ENCODE measurements around the gene KLRD1. TPM values are rescaled to one million over a fixed set of nuclear protein-coding genes. Genes with fewer than 3 reads are reported as not detected.

Gene KLRD1
- total and polyA plus RNA-seq, 2 of the 4 experiments (the other 2 are of a cell fraction), result under 0.01 TPM

- Histone ChIP-seq H2BK5ac (ENCODE audit: low read depth, low read length, poor library complexity, severe bottlenecking) (no peak overlapping the region), H3K27ac (ENCODE audit: insufficient read depth, low read length) (no peak overlapping the region), H3K36me3 (ENCODE audit: control insufficient read depth, insufficient read depth, low read length) (no peaks in the 10 kb centered on the region), H4K8ac (ENCODE audit: low read depth in 2 of 2, low read length in 2 of 2) (no peak overlapping the region), H3K79me1 (ENCODE audit: low read depth in 1 of 2, low read length in 2 of 2) (no peaks in the 10 kb centered on the region), H2AFZ (replicated peaks; ENCODE audit: low read length, poor library complexity) (no peak overlapping the region), H4K91ac (ENCODE audit: insufficient read depth, low read depth, low read length) (no peak overlapping the region), H3K9ac (ENCODE audit: low read depth, low read length) (no peak overlapping the region), H3K4me2 (ENCODE audit: low read depth, low read length) (peak overlapping the region; percentile 53; the same call in 1 of the 2 replicates), H2AK5ac (ENCODE audit: low read depth, low read length) (no peak overlapping the region), H4K20me1 (ENCODE audit: insufficient read depth, low read length) (no peaks in the 10 kb centered on the region), H3K18ac (ENCODE audit: low read depth, low read length) (no peak overlapping the region), H3K56ac (ENCODE audit: extremely low read depth, insufficient read depth, low read length) (no peak overlapping the region), H3K9me1 (ENCODE audit: insufficient read depth, low read length) (no peaks in the 10 kb centered on the region), H2BK120ac (ENCODE audit: low read depth, low read length) (no peak overlapping the region), H2BK15ac (ENCODE audit: low read depth, low read length) (no peak overlapping the region), H4K5ac (ENCODE audit: low read depth, low read length) (no peak overlapping the region), H3K4ac (ENCODE audit: low read depth, low read length) (no peak overlapping the region), H3K4me3 (ENCODE audit: insufficient read depth, low read depth, low read length) (no peak overlapping the region), H2AK9ac (replicated peaks; ENCODE audit: low read depth, low read length, poor library complexity) (no peak overlapping the region), H3K4me1 (ENCODE audit: control insufficient read depth, insufficient read depth, low read length) (peaks cover 13% of the 10 kb centered on the region; the same call in 1 of the 2 replicates), H3K27me3 (ENCODE audit: control insufficient read depth, insufficient read depth, low read length) (no peaks in the 10 kb centered on the region), H3K23ac (ENCODE audit: low read depth, low read length) (no peak overlapping the region), H3K9me3 (ENCODE audit: control insufficient read depth, insufficient read depth, low read length) (no peaks in the 10 kb centered on the region), H3K14ac (replicated peaks; ENCODE audit: low read depth, low read length) (no peak overlapping the region), H2BK20ac (ENCODE audit: low read depth, low read length) (no peak overlapping the region)
- dilution Hi-C loops (cut with HindIII; ENCODE audit: low sequenced_read_pairs, unreplicated experiment), result no loop called here
- intact Hi-C loops (cut with micrococcal nuclease), result no loop called here
- no CpG with 5 or more reads among the region's 1 CpG for WGBS, 2 experiments (ENCODE audit: extremely low coverage in 2 of 2, insufficient read length in 1 of 2)
- DNase-seq (no peak), ATAC-seq (ENCODE audit: low read depth) (no peak)
- BruUV-seq (replicated peaks), result no TSS peak
- ChIA-PET CTCF (interaction anchor here (0.6 kb wide), 1 partner anchor 616 kb away, joined by 3 read pairs; no protein-coding TSS in a partner anchor), POLR2A (ENCODE audit: unreplicated experiment) (no interaction called here)
- no peak for TF ChIP-seq ELK1 (IDR thresholded peaks at IDR 0.05; ENCODE audit: borderline replicate concordance, low read depth, low read length)
- no peak for TF ChIP-seq RAD21 (IDR thresholded peaks at IDR 0.05; ENCODE audit: low read length)
- TF ChIP-seq BHLHE40 (IDR thresholded peaks at IDR 0.05; ENCODE audit: low read depth, low read length), result no peak
- TF ChIP-seq MAZ (IDR thresholded peaks at IDR 0.05; ENCODE audit: borderline replicate concordance, low read depth, low read length), result no peak
- no peak for TF ChIP-seq SMC3 (IDR thresholded peaks at IDR 0.05; ENCODE audit: low read depth, low read length)
- no peak for TF ChIP-seq CHD1 (IDR thresholded peaks at IDR 0.05; ENCODE audit: low read depth, low read length)
- no peak for TF ChIP-seq CTCF (conservative IDR thresholded peaks at IDR 0.05; ENCODE audit: low read depth, low read length)
- no peak for TF ChIP-seq MAFK (IDR thresholded peaks at IDR 0.05; ENCODE audit: low read depth, low read length)
- no peak for TF ChIP-seq RFX5 (IDR thresholded peaks at IDR 0.05; ENCODE audit: low read depth, low read length)
- no peak for TF ChIP-seq NFE2L2 (IDR thresholded peaks at IDR 0.05; ENCODE audit: low read depth, low read length)
- no peak for TF ChIP-seq CEBPB (IDR thresholded peaks at IDR 0.05; ENCODE audit: low read depth, low read length)
- TF ChIP-seq FOS (IDR thresholded peaks at IDR 0.05; ENCODE audit: low read depth, low read length), result no peak
- TF ChIP-seq USF2 (IDR thresholded peaks at IDR 0.05; ENCODE audit: low read depth, low read length), result no peak
- TF ChIP-seq POLR2A (IDR thresholded peaks at IDR 0.05; ENCODE audit: low read depth, low read length), result no peak
- in situ Hi-C loops (cut with MboI; ENCODE audit: low sequenced_read_pairs), result no loop called here
Observed at GRCh38 chr12:10358969-10359368, 51.3 kb downstream of the KLRD1 start.
